Brain microvascular endothelial cell (primary cell): ENCODE data around the gene TGFB1I1.

Source experiments
- DNase-seq: peaks from one replicate; pipeline ENCODE4 v3.0.0-alpha.2; 2020
- H3K27ac ChIP-seq: fragments of 250-450 bp; sonication (Bioruptor Pico); 2 replicates; pipeline ENCODE4 v1.5.1; 2020; ENCODE audit warnings: mild to moderate bottlenecking, moderate library complexity
- H3K27me3 ChIP-seq: fragments of 250-450 bp; sonication (Bioruptor Pico); replicated peaks from 2 replicates; pipeline ENCODE4 v1.5.1; 2020; ENCODE audit warnings: mild to moderate bottlenecking
- H3K36me3 ChIP-seq: fragments of 250-450 bp; sonication (Bioruptor Pico); replicated peaks from 2 replicates; pipeline ENCODE4 v1.5.1; 2020; ENCODE audit warnings: mild to moderate bottlenecking
- H3K4me3 ChIP-seq: 2 replicates; pipeline ENCODE4 v1.5.1; 2011; ENCODE audit warnings: low read depth, mild to moderate bottlenecking, control low read depth, low read length, moderate library complexity
- CTCF ChIP-seq: IDR thresholded peaks from 2 replicates; pipeline ENCODE4 v1.5.1; 2011; ENCODE audit warnings: low read depth, mild to moderate bottlenecking, moderate library complexity, low read length, control low read depth, inconsistent platforms; ENCODE audit errors: missing control alignments
- in situ Hi-C: cut with HindIII; loops from 2 replicates; pipeline ENCODE4 v1.10.0; 2017; ENCODE audit warnings: low sequenced_read_pairs, low pct_ligation_motif_present

Gene TGFB1I1

DNA sequence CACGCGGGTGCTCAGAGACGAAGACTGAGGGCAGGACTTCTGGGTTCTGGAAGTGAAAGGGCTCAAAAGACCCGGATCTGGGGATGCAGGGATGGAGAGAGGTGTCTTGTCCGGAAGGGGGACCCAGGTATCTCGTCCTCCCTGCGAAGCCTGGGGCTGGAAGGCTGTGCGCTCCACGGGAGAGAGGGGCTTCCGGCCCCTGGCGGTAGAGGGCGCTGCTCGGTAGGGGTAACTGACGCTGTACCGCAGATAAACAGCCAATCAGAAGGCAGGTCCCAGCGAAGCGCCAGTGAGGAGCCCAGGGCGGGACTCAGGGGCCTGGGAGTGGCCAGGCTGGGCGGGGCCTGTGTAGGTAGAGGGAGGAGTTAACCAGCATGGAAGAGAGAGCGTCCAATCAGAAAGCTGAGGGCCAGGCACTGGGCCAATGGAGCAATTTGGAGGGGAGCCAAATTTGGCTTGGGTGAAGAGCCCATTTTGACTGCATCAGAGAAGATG is 804 bp downstream of the TGFB1I1 start:
- DNase-seq = peak; percentile 97
- H3K27ac ChIP-seq = peak overlapping the region; percentile 90
- H3K4me3 ChIP-seq = peak overlapping the region; percentile 85
- H3K36me3 ChIP-seq = peaks cover 42% of the 10 kb centered on the region
- no peaks in the 10 kb centered on the region for H3K27me3 ChIP-seq
- in situ Hi-C loops = loop anchor here (25.0 kb wide), 2 partner anchors 285 to 535 kb away; partner anchors contain the start of genes FUS and ORAI3
- TF ChIP-seq CTCF = peak; percentile 82

- peak overlapping the region; percentile 33 for H3K27ac ChIP-seq
- no peak for TF ChIP-seq CTCF
- H3K4me3 ChIP-seq = peak overlapping the region; percentile 85
- DNase-seq = no peak
- in situ Hi-C loops = loop anchor here (25.0 kb wide), 2 partner anchors 286 to 536 kb away; partner anchors contain the start of genes FUS and ORAI3
- no peaks in the 10 kb centered on the region for H3K27me3 ChIP-seq
- peaks cover 49% of the 10 kb centered on the region for H3K36me3 ChIP-seq
Observed at GRCh38 chr16:31473264-31473984, 1.5 kb downstream of the TGFB1I1 start.

DNA sequence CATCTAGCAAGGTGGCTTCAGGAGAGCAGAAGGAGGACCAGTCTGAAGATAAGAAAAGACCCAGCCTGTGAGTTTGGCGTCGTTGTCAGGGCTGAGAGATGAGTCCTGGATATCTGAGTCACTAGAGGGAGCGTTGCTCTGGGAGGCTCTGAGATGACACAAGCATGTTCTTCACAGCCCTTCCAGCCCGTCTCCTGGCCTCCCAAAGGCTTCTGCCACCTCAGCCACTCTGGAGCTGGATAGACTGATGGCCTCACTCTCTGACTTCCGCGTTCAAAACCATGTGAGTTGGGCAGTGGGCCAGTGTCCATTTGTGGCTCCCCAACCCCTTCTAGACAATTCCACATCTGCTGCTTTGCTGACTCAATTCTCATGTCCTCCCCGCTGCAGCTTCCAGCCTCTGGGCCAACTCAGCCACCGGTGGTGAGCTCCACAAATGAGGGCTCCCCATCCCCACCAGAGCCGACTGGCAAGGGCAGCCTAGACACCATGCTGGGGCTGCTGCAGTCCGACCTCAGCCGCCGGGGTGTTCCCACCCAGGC is 2.3 kb downstream of the TGFB1I1 start:
- DNase-seq = peak; percentile 77
- Histone ChIP-seq H3K4me3 (no peak overlapping the region), H3K36me3 (peaks cover 55% of the 10 kb centered on the region), H3K27ac (peak overlapping the region; percentile 33), H3K27me3 (no peaks in the 10 kb centered on the region)
- no peak for TF ChIP-seq CTCF
- in situ Hi-C loops = loop anchor here (25.0 kb wide), 2 partner anchors 287 to 537 kb away; partner anchors contain the start of genes FUS and ORAI3

- peaks cover 58% of the 10 kb centered on the region for H3K36me3 ChIP-seq
- DNase-seq = no peak
- H3K4me3 ChIP-seq = no peak overlapping the region
- TF ChIP-seq CTCF = no peak
- peak overlapping the region; percentile 33 for H3K27ac ChIP-seq
- H3K27me3 ChIP-seq = no peaks in the 10 kb centered on the region
- in situ Hi-C loops = loop anchor here (25.0 kb wide), 2 partner anchors 288 to 538 kb away; partner anchors contain the start of genes FUS and ORAI3
Observed at GRCh38 chr16:31474773-31475738, 3.1 kb downstream of the TGFB1I1 start.

DNA sequence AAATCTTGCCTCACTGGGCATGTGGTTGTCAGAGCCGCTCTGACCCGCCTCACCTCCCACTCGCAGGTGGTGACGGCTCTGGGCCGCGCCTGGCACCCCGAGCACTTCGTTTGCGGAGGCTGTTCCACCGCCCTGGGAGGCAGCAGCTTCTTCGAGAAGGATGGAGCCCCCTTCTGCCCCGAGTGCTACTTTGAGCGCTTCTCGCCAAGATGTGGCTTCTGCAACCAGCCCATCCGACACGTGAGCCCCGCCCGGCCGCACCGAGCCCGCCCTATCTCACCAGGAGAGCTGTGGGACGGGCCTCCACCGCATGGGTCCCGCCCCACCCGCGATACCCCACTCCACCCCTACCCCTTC is 4.0 kb downstream of the TGFB1I1 start:
- TF ChIP-seq CTCF = no peak
- peaks cover 58% of the 10 kb centered on the region for H3K36me3 ChIP-seq
- no peak overlapping the region for H3K27ac ChIP-seq
- no peak for DNase-seq
- H3K27me3 ChIP-seq = no peaks in the 10 kb centered on the region
- H3K4me3 ChIP-seq = no peak overlapping the region
- in situ Hi-C loops = no loop called here
